GM20000 (cell line): ENCODE results near the gene NAT8.
"Not testable (repeated sequence)": the region's sequence is repeated elsewhere in the genome, so short reads cannot be mapped to it uniquely, and the experiment has no call there.

Source experiments
- DNase-seq: peaks from one replicate; pipeline ENCODE4 v3.0.0; 2012; ENCODE audit warnings: low spot score
- CTCF ChIP-seq: IDR thresholded peaks from 2 replicates; pipeline ENCODE4 v1.5.1; 2012; ENCODE audit warnings: mild to moderate bottlenecking, control low read depth; ENCODE audit errors: extremely low read depth, missing control alignments

NAT8 gene

GRCh38 chr2:73642338-73643018 lies at the start of gene NAT8:
Gene NAT8 (minus strand): TSS chr2:73642422. CDS start chr2:73641628, 794 bp downstream.
- no peak for DNase-seq
- no peak for TF ChIP-seq CTCF

- not testable (repeated sequence) for DNase-seq
- TF ChIP-seq CTCF, result peak; percentile 53
These were observed 48.3 kb upstream of the NAT8 start for GRCh38 chr2:73690372-73691088.

- not testable (repeated sequence) for DNase-seq
These were observed 46.3 kb upstream of the NAT8 start for GRCh38 chr2:73688494-73688893.

- no peak for DNase-seq
These were observed 43.7 kb upstream of the NAT8 start for GRCh38 chr2:73685764-73686438.

GRCh38 chr2:73684905-73685304 lies 42.7 kb upstream of the NAT8 start:
- DNase-seq, result not testable (repeated sequence)

More at GRCh38 chr2:73685764-73686438, 43.7 kb upstream of the NAT8 start:
- TF ChIP-seq CTCF, result no peak

GRCh38 chr2:73684325-73684724 lies 42.1 kb upstream of the NAT8 start:
- not testable (repeated sequence) for DNase-seq

GRCh38 chr2:73679951-73680571 lies 37.8 kb upstream of the NAT8 start:
- not testable (repeated sequence) for DNase-seq

GRCh38 chr2:73679237-73679636 lies 37.0 kb upstream of the NAT8 start:
- DNase-seq, result not testable (repeated sequence)

More at GRCh38 chr2:73679951-73680571, 37.8 kb upstream of the NAT8 start:
- TF ChIP-seq CTCF, result peak; percentile 22

GRCh38 chr2:73678008-73678407 lies 35.8 kb upstream of the NAT8 start:
- DNase-seq, result not testable (repeated sequence)

GRCh38 chr2:73676211-73676610 lies 34.0 kb upstream of the NAT8 start:
- not testable (repeated sequence) for DNase-seq

- DNase-seq, result peak; percentile 7
These were observed 32.5 kb upstream of the NAT8 start for GRCh38 chr2:73674696-73675157.

GRCh38 chr2:73669976-73670375 lies 27.8 kb upstream of the NAT8 start:
- DNase-seq, result not testable (repeated sequence)

- DNase-seq, result not testable (repeated sequence)
These were observed 25.0 kb upstream of the NAT8 start for GRCh38 chr2:73667239-73667638.
